ENCODE data around the gene TYMP. TPM values are rescaled to one million over a fixed set of nuclear protein-coding genes. Genes with fewer than 3 reads are reported as not detected.

Gene TYMP
- total RNA-seq (2022; extraction: Qiagen RNA extraction) = 9.2 to 17.3 TPM (median 15.2 TPM) in 5 replicates

DNA sequence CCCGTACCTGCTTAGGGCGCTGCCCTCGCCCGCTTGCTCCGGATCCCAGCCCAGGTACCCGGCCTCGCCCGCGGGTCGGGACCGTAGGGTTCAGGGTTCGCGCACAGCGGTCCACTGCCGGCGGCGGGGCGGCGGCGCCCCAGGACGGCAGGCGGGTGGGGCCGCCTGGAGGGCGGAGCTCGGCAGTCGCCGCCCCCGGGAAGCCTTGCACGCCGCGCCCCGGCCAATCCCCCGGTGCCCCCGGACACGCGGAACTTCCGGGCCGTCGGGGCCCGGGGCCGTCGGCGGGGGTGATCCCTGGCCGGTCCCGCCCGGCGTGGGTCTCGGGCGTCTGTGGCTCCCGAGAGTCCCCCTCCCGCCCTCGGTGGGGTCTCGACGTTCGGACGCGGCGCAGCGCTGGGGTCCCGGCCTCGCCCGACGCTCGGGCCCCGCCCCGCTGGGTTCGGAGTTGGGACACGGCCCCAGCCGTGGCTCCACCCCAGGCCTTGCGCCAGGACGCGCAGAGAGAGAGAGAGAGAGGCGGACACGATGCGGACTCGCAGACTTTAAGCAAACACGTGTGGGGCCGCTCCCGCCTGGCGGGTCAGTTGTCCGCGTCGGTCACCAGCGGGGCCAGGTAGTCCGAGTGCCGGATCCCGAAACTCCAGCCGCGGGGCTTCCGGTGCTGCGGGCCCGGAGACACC lies at the start of gene TYMP:
TYMP (minus strand) TSS at position 116 of the 683 bp plus-strand sequence. CDS start 303 bp downstream, outside the sequence.

DNA sequence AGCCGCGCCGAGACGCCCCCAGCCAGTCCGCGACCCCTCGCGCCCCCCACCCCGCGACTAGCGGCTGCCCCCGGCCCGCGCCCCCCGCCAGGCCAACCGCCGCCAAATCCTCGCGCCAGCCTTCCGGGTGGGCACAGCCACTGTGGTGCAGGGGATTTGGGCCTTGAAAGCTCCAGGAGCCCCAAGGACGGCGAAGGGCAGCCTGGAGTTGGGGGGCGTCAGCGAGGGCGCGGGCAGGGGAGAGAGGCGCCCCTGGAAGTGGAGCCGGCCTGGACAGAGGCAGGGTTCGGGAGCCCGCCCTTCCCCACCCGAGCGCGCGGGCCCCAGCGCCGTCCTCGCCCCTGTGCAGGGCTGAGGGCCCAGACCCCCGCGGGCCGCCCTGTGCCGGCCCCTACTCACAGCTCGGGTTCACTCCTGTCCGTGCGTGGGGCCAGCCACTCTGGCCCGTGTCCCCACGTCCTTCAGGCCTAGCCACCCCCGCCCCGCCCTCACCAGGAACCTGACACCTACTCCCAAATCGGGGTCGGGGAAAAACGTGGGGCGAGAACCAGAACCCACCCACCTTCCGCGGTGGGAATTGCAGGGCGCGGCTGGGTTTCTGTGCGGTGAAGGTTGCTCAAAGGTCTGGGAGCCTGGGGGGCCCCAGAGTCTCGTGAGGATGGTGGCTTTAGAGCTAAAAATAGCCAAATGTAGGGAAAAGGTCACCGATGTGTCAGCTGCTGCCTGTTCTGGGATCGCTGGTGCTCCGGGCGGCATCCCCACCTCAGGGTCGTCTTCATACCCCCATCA lies 48.4 kb upstream of the TYMP start, which contains the start of gene CPT1B:
CPT1B (minus strand) TSS at position 441 of the 789 bp plus-strand sequence. CDS start 512 bp downstream, outside the sequence.

DNA sequence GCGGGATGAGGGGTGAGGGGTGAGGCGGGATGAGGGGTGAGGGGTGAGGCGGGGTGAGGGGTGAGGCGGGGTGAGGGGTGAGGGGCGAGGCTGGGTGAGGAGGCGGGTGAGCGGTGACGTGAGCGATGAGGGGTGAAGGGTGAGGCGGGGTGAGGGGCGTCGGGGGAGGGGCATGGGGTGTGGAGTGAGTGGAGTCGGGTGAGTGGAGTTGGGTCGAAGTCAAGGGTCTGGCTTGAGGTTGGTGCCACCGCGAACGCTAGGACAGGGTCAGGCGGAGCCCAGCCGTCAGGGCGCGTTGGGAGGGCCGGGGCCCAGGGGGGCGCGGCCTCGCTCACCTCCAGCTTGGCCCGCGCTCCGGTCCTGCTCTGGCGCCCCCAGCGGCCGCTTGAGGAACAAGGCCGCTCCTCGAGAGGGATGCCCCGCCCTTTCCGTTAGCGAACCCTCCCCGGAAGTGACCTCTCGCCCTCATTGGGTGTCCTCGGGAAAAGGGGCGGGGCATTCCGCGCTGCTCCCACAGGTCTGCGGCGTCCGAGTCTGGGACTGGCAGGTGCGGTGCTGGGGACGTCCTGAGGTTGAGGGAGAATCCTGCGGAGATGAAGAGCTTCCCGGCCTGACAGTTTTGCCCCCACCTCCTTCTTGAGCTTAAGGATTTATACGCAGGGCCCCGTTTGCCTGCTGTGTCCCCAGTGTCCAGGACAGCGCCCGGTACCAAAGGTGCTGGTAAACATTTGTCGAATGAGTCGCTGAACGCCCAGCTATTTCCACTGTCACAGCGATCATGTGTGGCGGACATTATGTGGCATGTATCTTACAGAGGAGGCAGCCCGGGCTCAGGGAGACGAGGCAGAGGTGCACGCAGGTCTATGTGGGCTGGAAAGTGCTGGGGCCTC lies 33.0 kb upstream of the TYMP start, which contains the start of gene SYCE3:
SYCE3 (minus strand) TSS at position 397 of the 890 bp plus-strand sequence. CDS start 6,514 bp downstream, outside the sequence.

DNA sequence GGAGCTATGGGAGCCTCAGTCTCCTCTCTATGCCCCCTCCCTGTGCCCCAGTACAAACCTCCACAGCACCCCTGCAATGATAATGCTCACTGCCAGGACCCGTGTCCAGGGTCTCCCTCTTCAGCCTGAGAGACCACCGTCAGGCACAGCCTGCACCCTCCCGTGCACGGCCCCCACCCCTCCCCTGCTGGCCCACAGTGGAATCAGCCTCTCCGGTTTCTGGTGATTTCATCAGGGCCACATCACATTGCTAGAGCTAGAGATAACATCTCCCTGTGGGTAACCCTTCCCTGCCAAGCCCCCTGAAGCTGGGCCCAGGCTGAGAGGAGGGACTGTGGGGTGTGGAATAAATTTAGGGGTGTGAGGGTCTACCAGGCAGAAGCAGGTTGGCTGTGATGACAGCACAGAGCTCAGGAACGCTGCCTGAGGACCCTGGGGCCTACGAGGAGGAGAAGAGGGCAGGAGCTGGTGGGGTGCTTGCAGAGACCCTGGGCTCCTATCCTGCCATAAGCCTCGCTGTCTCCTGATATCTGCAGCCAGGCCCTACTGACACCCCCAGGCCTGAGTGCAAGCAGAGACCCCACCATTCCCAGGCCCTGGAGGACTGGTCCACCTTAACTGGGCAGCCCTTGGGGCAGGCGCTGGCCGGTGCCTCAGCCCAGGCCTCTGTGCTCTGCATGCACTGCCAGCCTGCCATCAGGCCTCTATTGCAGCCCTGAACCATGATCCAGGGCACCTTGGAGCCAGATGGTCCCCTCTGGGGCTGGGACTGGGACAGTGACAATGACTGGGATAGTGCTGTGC lies 15.9 kb upstream of the TYMP start, which contains the start of gene KLHDC7B:
KLHDC7B (plus strand) TSS at position 378 of the 804 bp plus-strand sequence; CDS start at position 723, 345 bp downstream.

GRCh38 chr22:50525104-50525857 lies 4.5 kb downstream of the TYMP start, which contains the start of gene SCO2:
TSS of gene SCO2 (minus strand) at chr22:50525598. CDS start at chr22:50524411, 1,187 bp downstream.

GRCh38 chr22:50507991-50508884 lies 21.6 kb downstream of the TYMP start, which contains the start of gene NCAPH2:
TSS of gene NCAPH2 (plus strand) at chr22:50508224. CDS start at chr22:50508338, 114 bp downstream.

GRCh38 chr22:50507421-50507990 lies 22.3 kb downstream of the TYMP start, which contains the start of gene LMF2:
TSS of gene LMF2 (minus strand) at chr22:50507702. CDS start at chr22:50507675, 27 bp downstream.

GRCh38 chr22:50486561-50487289 lies 43.1 kb downstream of the TYMP start, which contains the start of gene MIOX:
TSS of gene MIOX (plus strand) at chr22:50486859. CDS start at chr22:50486898, 39 bp downstream.

GRCh38 chr22:50481440-50482106 lies 48.2 kb downstream of the TYMP start, which contains the start of gene ADM2:
TSS of gene ADM2 (plus strand) at chr22:50481543. CDS start at chr22:50481848, 305 bp downstream.

Other genes with a start within 250 kb of the TYMP start
- 75.7 to 126 TPM (median 115 TPM) in 5 replicates for gene PLXNB2, start 222.4 kb downstream of the TYMP start, total RNA-seq (2022; extraction: Qiagen RNA extraction)
- gene DENND6B, start 203.0 kb downstream of the TYMP start, total RNA-seq (2022; extraction: Qiagen RNA extraction) = 1.6 to 3.2 TPM (median 2.9 TPM) in 5 replicates
- gene PPP6R2, start 186.7 kb downstream of the TYMP start, total RNA-seq (2022; extraction: Qiagen RNA extraction) = 7.6 to 14.5 TPM (median 12.0 TPM) in 5 replicates
- gene SBF1, start 55.0 kb downstream of the TYMP start, total RNA-seq (2022; extraction: Qiagen RNA extraction) = 14.3 to 27.8 TPM (median 25.7 TPM) in 5 replicates
- 0.38 to 0.62 TPM (median 0.60 TPM) in 5 replicates for gene ADM2, start 48.5 kb downstream of the TYMP start, total RNA-seq (2022; extraction: Qiagen RNA extraction)
- 0.07 TPM in 1 of 5 replicates, not detected in the others for gene MIOX, start 43.2 kb downstream of the TYMP start, total RNA-seq (2022; extraction: Qiagen RNA extraction)
- 27.3 to 47.9 TPM (median 46.9 TPM) in 5 replicates for gene LMF2, start 22.3 kb downstream of the TYMP start, total RNA-seq (2022; extraction: Qiagen RNA extraction)
- gene NCAPH2, start 21.8 kb downstream of the TYMP start, total RNA-seq (2022; extraction: Qiagen RNA extraction) = 32.2 to 35.3 TPM (median 32.7 TPM) in 5 replicates
- 3.4 to 7.5 TPM (median 4.4 TPM) in 5 replicates for gene SCO2, start 4.4 kb downstream of the TYMP start, total RNA-seq (2022; extraction: Qiagen RNA extraction)
- gene KLHDC7B, start 15.9 kb upstream of the TYMP start, total RNA-seq (2022; extraction: Qiagen RNA extraction) = not detected in 5 replicates
- gene SYCE3, start 32.9 kb upstream of the TYMP start, total RNA-seq (2022; extraction: Qiagen RNA extraction) = 0.40 to 0.91 TPM (median 0.47 TPM) in 3 of 5 replicates, not detected in the others
- 4.5 to 12.2 TPM (median 11.1 TPM) in 5 replicates for gene CPT1B, start 48.4 kb upstream of the TYMP start, total RNA-seq (2022; extraction: Qiagen RNA extraction)
- gene CHKB, start 52.8 kb upstream of the TYMP start, total RNA-seq (2022; extraction: Qiagen RNA extraction) = 11.5 to 19.4 TPM (median 15.2 TPM) in 5 replicates
- gene MAPK8IP2, start 70.8 kb upstream of the TYMP start, total RNA-seq (2022; extraction: Qiagen RNA extraction) = 2.5 to 4.0 TPM (median 3.6 TPM) in 5 replicates
- 14.5 to 25.0 TPM (median 22.2 TPM) in 5 replicates for gene ARSA, start 98.1 kb upstream of the TYMP start, total RNA-seq (2022; extraction: Qiagen RNA extraction)
- gene SHANK3, start 142.8 kb upstream of the TYMP start, total RNA-seq (2022; extraction: Qiagen RNA extraction) = 2.5 to 5.6 TPM (median 4.2 TPM) in 5 replicates
- gene ACR, start 208.2 kb upstream of the TYMP start, total RNA-seq (2022; extraction: Qiagen RNA extraction) = 0.08 to 0.15 TPM in 2 of 5 replicates, not detected in the others

Data from A549 treated with dexamethasone at 1 μM for 4 hours (cell line).